Measurements from ENCODE around the gene CTSE. TPM values are rescaled to one million over a fixed set of nuclear protein-coding genes. Genes with fewer than 3 reads are reported as not detected.

The CTSE gene
- total and polyA plus RNA-seq, 2 of the 8 experiments (the other 6 are each of a cell fraction or from before 2014, with no cell fraction given): 0.03 TPM; not detected in 1

DNA sequence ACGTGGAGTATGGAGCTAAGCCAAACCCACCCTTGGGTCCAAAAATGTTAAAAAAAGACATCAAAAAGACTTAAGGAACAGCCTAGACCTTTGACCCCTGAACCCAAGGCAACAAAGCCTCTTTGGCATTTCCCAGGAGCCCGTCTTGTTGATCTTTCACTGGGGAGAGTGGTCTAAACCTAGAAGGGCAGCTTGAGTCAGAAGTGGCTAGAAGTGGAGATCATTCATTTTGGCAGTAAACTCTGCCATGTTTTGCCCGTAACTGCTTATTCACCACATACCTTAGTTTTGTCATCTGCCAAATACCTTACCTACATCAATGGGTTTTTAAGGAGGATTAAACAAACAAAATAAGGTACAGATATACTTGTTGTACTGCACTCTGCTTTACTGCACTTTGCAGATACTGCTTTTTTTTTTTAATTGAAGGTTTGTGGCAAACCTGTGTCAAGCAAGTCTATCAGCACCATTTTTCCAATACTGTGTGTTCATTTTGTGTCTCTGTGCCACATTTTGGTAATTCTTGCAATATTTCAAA, 1.7 kb upstream of the CTSE start:
- Histone ChIP-seq H3K56ac (replicated peaks; ENCODE audit: insufficient read length, low read depth, low read length) (no peak overlapping the region), H2BK12ac (ENCODE audit: low read depth, low read length) (no peak overlapping the region), H3K36me3 (ENCODE audit: control insufficient read depth in 2 of 4, insufficient read depth in 4 of 4, low read length in 3 of 4) (no peaks in the 10 kb centered on the region), H3K4me3 (ENCODE audit: extremely low read depth in 1 of 4, insufficient read depth in 2 of 4, low read depth in 3 of 4, low read length in 4 of 4) (no peak overlapping the region), H3K4me1 (replicated peaks in 1 of 4; ENCODE audit: control insufficient read depth in 3 of 4, insufficient read depth in 4 of 4, low read length in 3 of 4) (no peaks in the 10 kb centered on the region), H2BK20ac (ENCODE audit: low read length) (no peak overlapping the region), H2BK5ac (ENCODE audit: low read depth, low read length) (no peak overlapping the region), H2AK5ac (ENCODE audit: low read depth, low read length) (no peak overlapping the region), H3K9ac (replicated peaks in 1 of 4; ENCODE audit: extremely low read depth in 1 of 4, low read depth in 3 of 4, low read length in 3 of 4) (no peak overlapping the region), H3K4me2 (ENCODE audit: insufficient read depth in 1 of 2, low read depth in 2 of 2, low read length in 2 of 2) (no peak overlapping the region), H3K79me2 (ENCODE audit: control insufficient read depth in 1 of 2, insufficient read depth in 2 of 2, low read length in 2 of 2) (no peaks in the 10 kb centered on the region), H3K18ac (ENCODE audit: extremely low read depth, low read length) (no peak overlapping the region), H3K4ac (replicated peaks; ENCODE audit: insufficient read length, low read depth, low read length) (no peak overlapping the region), H3K14ac (ENCODE audit: insufficient read length) (no peak overlapping the region), H3K23ac (ENCODE audit: insufficient read length) (no peak overlapping the region), H4K20me1 (replicated peaks in 1 of 2; ENCODE audit: control insufficient read depth in 1 of 2, insufficient read depth in 2 of 2, low read length in 2 of 2) (no peaks in the 10 kb centered on the region), H3K79me1 (ENCODE audit: low read depth, low read length) (no peaks in the 10 kb centered on the region), H2BK120ac (replicated peaks; ENCODE audit: low read depth, low read length) (no peak overlapping the region), H2BK15ac (ENCODE audit: low read length) (no peak overlapping the region), H4K91ac (replicated peaks; ENCODE audit: insufficient read length, low read length) (no peak overlapping the region), H3K23me2 (ENCODE audit: low read depth, low read length) (no peaks in the 10 kb centered on the region), H3K27me3 (replicated peaks in 1 of 4; ENCODE audit: control insufficient read depth in 3 of 4, extremely low read depth in 1 of 4, insufficient read depth in 3 of 4, low read length in 3 of 4) (no peaks in the 10 kb centered on the region), H4K8ac (ENCODE audit: extremely low read depth, insufficient read depth, low read length) (no peak overlapping the region), H4K5ac (ENCODE audit: insufficient read length, low read depth, low read length) (no peak overlapping the region), H2AFZ (ENCODE audit: low read length) (no peak overlapping the region), H3K27ac (ENCODE audit: low read depth, low read length) (no peak overlapping the region), H3K9me3 (ENCODE audit: insufficient read depth in 2 of 2, low read depth in 1 of 2, low read length in 1 of 2) (no peaks in the 10 kb centered on the region)
- ChIA-PET POLR2A (ENCODE audit: partially characterized antibody) (no interaction called here), CTCF (ENCODE audit: partially characterized antibody) (interaction anchor here (0.6 to 1.2 kb wide), 3 partner anchors 48 to 957 kb away, joined by 3 to 5 read pairs (median 4); no protein-coding TSS in a partner anchor)
- WGBS, 2 experiments (ENCODE audit: extremely low coverage in 1 of 2, insufficient coverage in 1 of 2, insufficient read length in 1 of 2, insufficient replicate concordance in 2 of 2, low coverage in 1 of 2, low lambda C conversion rate in 2 of 2, missing lambda C conversion rate in 1 of 2): 85% methylated on average over 3 of the region's 3 CpGs; no CpG with 5 or more reads in 1 of the 2 experiments
- no peak for TF ChIP-seq CTBP2 (IDR thresholded peaks at IDR 0.05; ENCODE audit: borderline replicate concordance, insufficient read depth, insufficient read length, low read length)
- no peak for TF ChIP-seq CEBPB (IDR thresholded peaks at IDR 0.05; ENCODE audit: low read depth, low read length)
- no peak for TF ChIP-seq HDAC2 (IDR thresholded peaks at IDR 0.05; ENCODE audit: borderline replicate concordance in 1 of 2, low read depth in 2 of 2, low read length in 2 of 2)
- no peak for TF ChIP-seq HDAC6 (IDR thresholded peaks at IDR 0.05; ENCODE audit: low read depth, low read length)
- no peak for TF ChIP-seq BRCA1 (IDR thresholded peaks at IDR 0.05; ENCODE audit: low read depth, low read length)
- no peak for TF ChIP-seq CHD2 (IDR thresholded peaks at IDR 0.05; ENCODE audit: low read length)
- no peak for TF ChIP-seq RBBP5 (IDR thresholded peaks at IDR 0.05; ENCODE audit: borderline replicate concordance, low read depth, low read length)
- no peak for TF ChIP-seq RNF2 (IDR thresholded peaks at IDR 0.05; ENCODE audit: borderline replicate concordance, low read depth, low read length, missing control alignments, poor library complexity, severe bottlenecking)
- no peak for TF ChIP-seq PHF8 (conservative IDR thresholded peaks at IDR 0.05; ENCODE audit: low read depth, low read length)
- no peak for TF ChIP-seq JUND (IDR thresholded peaks at IDR 0.05; ENCODE audit: low read length)
- TF ChIP-seq BACH1 (IDR thresholded peaks at IDR 0.05; ENCODE audit: low read length): no peak
- no peak for TF ChIP-seq EP300 (IDR thresholded peaks at IDR 0.05; ENCODE audit: borderline replicate concordance in 1 of 2, low read depth in 2 of 2, low read length in 2 of 2)
- FAIRE-seq (no peak), DNase-seq (ENCODE audit: low read depth in 1 of 2, low spot score in 2 of 2) (no peak)

Measured in H1 (cell line).